Skeletal muscle tissue (tissue), 4 donors: ENCODE results near the gene SPEN. TPM values are rescaled to one million over a fixed set of nuclear protein-coding genes. Genes with fewer than 3 reads are reported as not detected.
"Not testable (repeated sequence)": the region's sequence is repeated elsewhere in the genome, so short reads cannot be mapped to it uniquely, and the experiment has no call there.

ENCODE experiments used
- H3K27ac ChIP-seq: one replicate; pipeline ENCODE4 v1.7.0; 2013; ENCODE audit warnings: mild to moderate bottlenecking, low read depth, low read length, inconsistent platforms
- H3K27me3 ChIP-seq, 3 donors: one replicate each; pipeline ENCODE4 v1.7.0; 2013; ENCODE audit warnings: low read length in 3 of 3; ENCODE audit not compliant: control insufficient read depth in 3 of 3, insufficient read depth in 3 of 3
- H3K36me3 ChIP-seq, 3 donors: one replicate each; pipeline ENCODE4 v1.7.0; 2013; ENCODE audit warnings: low read length in 3 of 3; ENCODE audit not compliant: control insufficient read depth in 3 of 3, insufficient read depth in 3 of 3
- H3K4me1 ChIP-seq, 3 donors: one replicate each; pipeline ENCODE4 v1.7.0; 2013; ENCODE audit warnings: low read length in 3 of 3, mild to moderate bottlenecking in 3 of 3; ENCODE audit not compliant: control insufficient read depth in 3 of 3, insufficient read depth in 3 of 3
- H3K4me3 ChIP-seq, 3 donors: one replicate each; pipeline ENCODE4 v1.7.0; 2013; ENCODE audit warnings: low read length in 3 of 3
- H3K9ac ChIP-seq, 3 donors: one replicate each; pipeline ENCODE4 v1.7.0; 2013; ENCODE audit warnings: low read length in 3 of 3, mild to moderate bottlenecking in 3 of 3, moderate library complexity in 2 of 3, low read depth in 1 of 3
- H3K9me3 ChIP-seq, 3 donors: one replicate each; pipeline ENCODE4 v1.7.0; 2013; ENCODE audit warnings: low read length in 3 of 3; ENCODE audit not compliant: control insufficient read depth in 3 of 3
- total RNA-seq: library from RNA; depleted of rRNA; stranded (reverse); fragments of >200 nt; gene quantifications from one replicate; pipeline ENCODE4 v1.2.3, GENCODE V29; 2014
- donor health status: Osteomylitis.

SPEN gene
- total RNA-seq = 21.4 TPM

GRCh38 chr1:15847100-15847892 lies at the start of gene SPEN:
Gene SPEN (plus strand): TSS chr1:15847707. CDS start chr1:15848068, 361 bp downstream.
- Histone ChIP-seq H3K9me3 (no peaks in the 10 kb centered on the region), H3K36me3 (no peaks in the 10 kb centered on the region), H3K4me1 (peaks cover 24 to 30% (median 27%) of the 10 kb centered on the region in 3 donors), H3K27me3 (no peaks in the 10 kb centered on the region), H3K4me3 (peak within 1 kb of the TSS; percentile 84 to 96 (median 94)), H3K27ac (peak within 1 kb of the TSS; percentile 97), H3K9ac (peak within 1 kb of the TSS; percentile 99)

- Histone ChIP-seq H3K36me3 (no peaks in the 10 kb centered on the region), H3K27ac (peak overlapping the region; percentile 51), H3K27me3 (no peaks in the 10 kb centered on the region), H3K4me3 (no peak overlapping the region), H3K9me3 (no peaks in the 10 kb centered on the region), H3K9ac (peak overlapping the region in 1 of 3 donors; percentile 50), H3K4me1 (peaks cover 15 to 30% (median 27%) of the 10 kb centered on the region in 3 donors)
These were observed 48.3 kb upstream of the SPEN start for GRCh38 chr1:15799004-15799867.

- Histone ChIP-seq H3K9ac (peak overlapping the region in 1 of 3 donors; percentile 50), H3K27ac (peak overlapping the region; percentile 51), H3K4me3 (peak overlapping the region in 1 of 3 donors; percentile 32), H3K4me1 (peaks cover 15 to 30% (median 27%) of the 10 kb centered on the region in 3 donors), H3K36me3 (no peaks in the 10 kb centered on the region), H3K9me3 (no peaks in the 10 kb centered on the region), H3K27me3 (no peaks in the 10 kb centered on the region)
These were observed 47.3 kb upstream of the SPEN start for GRCh38 chr1:15799928-15800835.

GRCh38 chr1:15802234-15802965 lies 45.1 kb upstream of the SPEN start:
- no peak overlapping the region for H3K9ac ChIP-seq
- no peaks in the 10 kb centered on the region for H3K36me3 ChIP-seq
- H3K27ac ChIP-seq = no peak overlapping the region
- H3K4me3 ChIP-seq = no peak overlapping the region
- no peaks in the 10 kb centered on the region for H3K9me3 ChIP-seq
- H3K27me3 ChIP-seq = no peaks in the 10 kb centered on the region
- peaks cover 15 to 25% (median 21%) of the 10 kb centered on the region in 3 donors for H3K4me1 ChIP-seq

- Histone ChIP-seq H3K4me3 (no peak overlapping the region), H3K27me3 (no peaks in the 10 kb centered on the region), H3K36me3 (no peaks in the 10 kb centered on the region), H3K9me3 (no peaks in the 10 kb centered on the region), H3K9ac (no peak overlapping the region), H3K27ac (no peak overlapping the region), H3K4me1 (peaks cover 15 to 25% (median 21%) of the 10 kb centered on the region in 3 donors)
These were observed 44.1 kb upstream of the SPEN start for GRCh38 chr1:15803380-15803779.

- no peaks in the 10 kb centered on the region for H3K9me3 ChIP-seq
- H3K9ac ChIP-seq = no peak overlapping the region
- no peaks in the 10 kb centered on the region for H3K27me3 ChIP-seq
- H3K36me3 ChIP-seq = no peaks in the 10 kb centered on the region
- H3K27ac ChIP-seq = no peak overlapping the region
- H3K4me1 ChIP-seq = peaks cover 15 to 21% (median 18%) of the 10 kb centered on the region in 3 donors
- H3K4me3 ChIP-seq = no peak overlapping the region
These were observed 43.4 kb upstream of the SPEN start for GRCh38 chr1:15804060-15804459.

GRCh38 chr1:15807121-15807520 lies 40.4 kb upstream of the SPEN start:
- no peak overlapping the region for H3K27ac ChIP-seq
- H3K9ac ChIP-seq = no peak overlapping the region
- no peaks in the 10 kb centered on the region for H3K4me1 ChIP-seq
- no peaks in the 10 kb centered on the region for H3K9me3 ChIP-seq
- no peaks in the 10 kb centered on the region for H3K36me3 ChIP-seq
- no peaks in the 10 kb centered on the region for H3K27me3 ChIP-seq
- H3K4me3 ChIP-seq = no peak overlapping the region

GRCh38 chr1:15807549-15807948 lies 40.0 kb upstream of the SPEN start, which contains the start of gene UQCRHL:
Gene UQCRHL (minus strand): TSS chr1:15807649. CDS start chr1:15807649, 0 bp downstream.
- H3K9me3 ChIP-seq, H3K27ac ChIP-seq, H3K36me3 ChIP-seq, H3K4me1 ChIP-seq, H3K4me3 ChIP-seq, H3K9ac ChIP-seq, H3K27me3 ChIP-seq: not testable (repeated sequence)

GRCh38 chr1:15808955-15809354 lies 38.6 kb upstream of the SPEN start:
- no peak overlapping the region for H3K4me3 ChIP-seq
- no peaks in the 10 kb centered on the region for H3K27me3 ChIP-seq
- H3K4me1 ChIP-seq = no peaks in the 10 kb centered on the region
- H3K27ac ChIP-seq = no peak overlapping the region
- H3K9ac ChIP-seq = no peak overlapping the region
- H3K9me3 ChIP-seq = no peaks in the 10 kb centered on the region
- no peaks in the 10 kb centered on the region for H3K36me3 ChIP-seq
